Left lobe of liver (tissue), 2 donors: ENCODE data around the gene CDKN2B. TPM values are rescaled to one million over a fixed set of nuclear protein-coding genes. Genes with fewer than 3 reads are reported as not detected.
A peak's percentile ranks its signal among the peaks of the same experiment; 100 is the strongest.

Source experiments
- ATAC-seq: fragments of 200-7000 bp; cut with Tn5 transposase; one replicate; pipeline ENCODE4 v1.9.1; 2020; ENCODE audit warnings: mild to moderate bottlenecking, moderate library complexity
- DNase-seq: peaks from one replicate; pipeline ENCODE4 v3.0.0-alpha.2; 2020; ENCODE audit warnings: low spot score
- total RNA-seq: library from RNA; stranded (reverse); gene quantifications from one replicate; pipeline ENCODE4 v1.2.1, GENCODE V29; 2021
- donor health status: DM: no; HTN: no; CAD: no; lungs with moderate emphysema.
- donor health status: DM: no; HTN: yes; CAD: no.

Gene CDKN2B
- total RNA-seq, 1 donor from 2014 or later, result 0.93 TPM

GRCh38 chr9:21995666-21996398 lies 13.3 kb downstream of the CDKN2B start:
- peak; percentile 79 for ATAC-seq
- DNase-seq, result peak; percentile 63

GRCh38 chr9:21995006-21995665 lies 14.0 kb downstream of the CDKN2B start:
- DNase-seq, result peak; percentile 58
- ATAC-seq, result peak; percentile 74

DNA sequence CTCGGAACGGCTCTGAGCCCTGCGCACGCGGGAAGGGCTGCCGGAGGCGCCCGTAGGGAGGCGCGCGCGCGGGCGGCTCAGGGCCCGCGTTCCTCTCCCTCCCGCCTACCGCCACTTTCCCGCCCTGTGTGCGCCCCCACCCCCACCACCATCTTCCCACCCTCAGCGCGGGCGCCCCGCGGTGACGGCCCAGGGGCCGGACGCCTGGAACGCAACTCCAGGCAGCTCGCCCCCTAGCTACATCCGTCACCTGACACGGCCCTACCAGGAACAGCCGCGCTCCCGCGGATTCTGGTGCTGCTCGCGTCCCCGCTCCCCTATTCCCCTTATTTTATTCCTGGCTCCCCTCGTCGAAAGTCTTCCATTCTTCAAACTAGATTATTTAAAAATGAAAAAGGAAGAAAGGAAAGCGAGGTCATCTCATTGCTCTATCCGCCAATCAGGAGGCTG lies 14.5 kb downstream of the CDKN2B start, which contains the start of gene CDKN2B-AS1:
CDKN2B-AS1 (plus strand) TSS at position 236 of the 450 bp plus-strand sequence.
- DNase-seq, result no peak
- peak; percentile 71 for ATAC-seq

GRCh38 chr9:21993893-21994555 lies 15.1 kb downstream of the CDKN2B start, which contains the start of gene CDKN2A:
CDKN2A (minus strand) TSS chr9:21994392.
- DNase-seq (peak; percentile 50), ATAC-seq (peak; percentile 62)

- DNase-seq (no peak), ATAC-seq (no peak)
Measured at GRCh38 chr9:21993007-21993406, 16.1 kb downstream of the CDKN2B start.

DNA sequence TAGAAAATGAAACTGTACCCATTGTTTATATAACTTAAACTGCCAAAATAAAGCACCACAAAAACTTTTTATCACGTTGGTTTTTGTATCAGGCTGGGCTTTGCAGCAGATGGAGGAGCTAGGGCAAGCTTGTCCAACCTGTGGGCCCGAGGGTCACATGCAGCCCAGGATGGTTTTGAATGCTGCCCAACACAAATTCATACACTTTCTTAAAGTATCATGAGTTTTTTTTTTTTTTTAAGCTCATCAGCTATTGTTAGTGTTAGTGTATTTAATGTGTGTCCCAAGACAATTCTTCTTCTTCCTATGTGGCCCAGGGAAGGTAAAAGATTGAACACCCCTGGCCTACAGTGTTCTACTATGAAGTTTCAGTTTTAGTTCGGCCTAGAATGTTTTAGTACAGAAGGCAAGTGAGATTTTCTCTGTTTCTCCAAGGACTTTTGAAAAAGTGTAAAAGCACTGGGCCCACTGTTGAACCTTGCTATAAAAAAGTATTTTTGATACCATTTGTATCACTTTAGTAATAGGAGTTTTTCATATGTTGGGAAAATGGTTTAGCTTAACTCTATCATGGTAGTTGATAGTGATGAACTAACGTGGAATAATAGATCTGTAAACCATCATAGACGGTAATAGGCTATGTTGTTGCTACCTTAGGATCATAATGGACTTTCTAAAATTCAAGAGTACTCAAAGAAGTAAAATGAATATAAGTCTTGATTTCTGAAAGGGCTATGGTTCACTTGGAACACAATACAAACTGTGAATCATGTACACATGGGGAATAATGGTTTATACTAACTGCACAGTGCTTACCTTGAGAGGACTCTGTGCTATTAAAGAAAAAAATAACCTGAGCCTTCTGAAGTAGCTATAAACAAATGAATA lies 17.8 kb downstream of the CDKN2B start:
- DNase-seq (no peak), ATAC-seq (no peak)

DNA sequence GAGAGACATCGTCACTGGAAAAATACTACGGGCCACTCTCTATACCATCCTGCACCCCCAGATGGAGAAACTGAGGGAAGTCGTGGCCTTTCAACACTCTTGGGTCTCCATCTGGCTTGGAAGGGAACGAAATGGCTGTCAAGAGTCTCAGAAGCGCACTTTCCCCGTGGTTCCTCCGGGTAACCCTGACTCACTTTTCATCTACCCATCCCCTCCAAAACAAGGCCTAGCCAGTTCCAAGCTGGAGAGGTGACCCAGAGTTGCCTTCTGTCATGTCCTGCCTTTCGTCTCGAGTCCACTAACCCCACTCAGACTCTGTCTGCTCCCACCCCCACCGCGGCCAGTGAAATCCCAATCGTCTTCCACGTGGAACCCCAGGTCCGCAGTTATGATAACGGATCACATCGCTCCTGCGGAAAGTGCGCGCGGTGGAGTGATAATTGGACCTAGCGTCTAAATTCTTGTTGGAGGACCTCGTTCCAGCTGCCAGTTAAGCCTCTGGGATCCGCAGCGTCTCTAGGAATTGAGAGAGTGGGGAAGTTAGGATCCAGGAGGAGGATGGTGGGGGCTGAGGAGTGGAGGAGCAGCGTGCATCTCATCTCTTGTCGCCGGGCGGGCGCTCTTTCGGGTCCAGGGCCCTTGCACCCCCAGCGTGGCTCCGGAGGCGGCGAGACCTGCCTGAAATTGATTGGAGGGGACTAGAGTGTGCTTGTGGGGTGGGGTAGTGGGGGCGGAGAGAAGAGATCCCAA lies 19.5 kb downstream of the CDKN2B start:
- DNase-seq (no peak), ATAC-seq (no peak)

DNA sequence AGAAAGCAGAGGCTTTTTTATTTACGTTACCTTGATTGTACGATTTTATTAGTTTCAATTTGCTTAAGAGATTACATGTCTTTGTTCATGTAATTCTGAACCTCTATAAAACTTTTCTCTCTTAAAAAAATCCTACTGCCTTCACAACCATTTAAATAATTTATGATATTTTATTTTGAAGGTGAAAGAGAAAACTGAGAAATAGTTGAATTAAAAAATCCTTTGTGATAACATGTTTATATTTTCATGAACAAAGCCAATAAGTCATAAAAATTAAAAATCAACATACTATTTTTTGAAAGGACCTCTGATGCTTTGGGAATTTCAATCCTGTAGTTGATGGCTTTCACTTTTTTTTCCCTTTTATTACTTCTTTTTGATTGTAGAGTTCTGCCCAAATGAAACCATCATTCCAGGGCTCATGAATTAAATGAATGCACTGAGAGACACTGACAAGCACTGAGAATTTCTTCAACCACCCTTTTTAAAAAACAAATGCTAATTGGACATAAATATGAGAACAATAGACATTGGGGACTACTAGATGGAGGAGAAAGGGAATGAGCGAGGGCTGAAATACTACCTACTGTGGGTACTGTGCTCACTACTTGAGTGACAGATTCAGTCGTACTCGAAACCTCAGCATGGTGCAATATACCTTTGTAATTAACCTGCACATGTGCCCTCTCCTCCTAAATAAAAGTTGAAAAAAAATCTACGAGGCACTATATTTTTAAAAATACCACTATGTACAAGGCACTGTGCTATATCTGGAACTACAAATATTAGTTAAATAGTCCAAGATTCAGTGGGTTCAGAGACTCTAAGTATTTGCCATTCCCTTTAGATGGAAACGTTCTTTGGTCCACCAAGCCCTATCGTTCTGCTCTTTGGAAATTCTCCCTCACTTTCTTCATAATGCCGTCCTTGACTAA lies 20.8 kb downstream of the CDKN2B start:
- ATAC-seq (no peak), DNase-seq (no peak)

GRCh38 chr9:21985964-21986667 lies 23.0 kb downstream of the CDKN2B start:
- no peak for DNase-seq
- ATAC-seq, result no peak

DNA sequence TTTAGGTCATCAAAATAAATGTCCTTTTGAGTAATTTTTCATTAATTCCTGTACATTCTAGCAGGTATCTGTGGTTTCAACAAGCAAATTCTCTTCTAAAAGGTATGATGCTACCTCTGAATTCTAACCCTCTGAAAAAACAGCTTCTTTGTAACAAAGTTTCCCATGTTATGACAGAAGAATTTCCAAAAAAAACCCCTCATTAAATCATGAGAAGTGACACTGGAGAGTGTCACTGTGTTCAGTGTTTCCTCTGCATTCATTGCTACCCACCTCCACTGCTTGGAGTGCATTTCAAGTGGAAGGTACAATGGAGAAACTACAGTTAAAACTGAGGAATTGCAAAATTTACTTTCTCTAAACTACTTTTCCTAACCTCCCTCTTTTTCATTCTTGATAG lies 25.0 kb downstream of the CDKN2B start:
- DNase-seq, result no peak
- no peak for ATAC-seq

DNA sequence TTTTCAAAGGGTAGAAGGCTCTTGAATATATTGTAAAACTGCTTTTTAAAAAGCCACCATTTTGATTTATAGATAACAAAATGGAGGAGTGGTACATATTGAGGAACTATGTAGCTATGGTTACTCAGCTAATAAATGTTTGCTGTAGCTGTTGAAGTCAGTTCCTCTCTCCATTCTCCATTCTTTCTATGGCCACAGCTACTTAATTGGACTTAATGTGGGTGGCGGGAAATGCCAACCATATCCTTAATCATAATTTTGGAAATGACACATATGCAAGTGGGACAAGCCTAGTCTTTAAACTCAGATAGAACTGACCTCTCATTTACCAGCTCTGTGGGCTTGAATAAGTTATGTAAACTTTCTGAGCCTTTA lies 25.6 kb downstream of the CDKN2B start:
- DNase-seq (no peak), ATAC-seq (no peak)

DNA sequence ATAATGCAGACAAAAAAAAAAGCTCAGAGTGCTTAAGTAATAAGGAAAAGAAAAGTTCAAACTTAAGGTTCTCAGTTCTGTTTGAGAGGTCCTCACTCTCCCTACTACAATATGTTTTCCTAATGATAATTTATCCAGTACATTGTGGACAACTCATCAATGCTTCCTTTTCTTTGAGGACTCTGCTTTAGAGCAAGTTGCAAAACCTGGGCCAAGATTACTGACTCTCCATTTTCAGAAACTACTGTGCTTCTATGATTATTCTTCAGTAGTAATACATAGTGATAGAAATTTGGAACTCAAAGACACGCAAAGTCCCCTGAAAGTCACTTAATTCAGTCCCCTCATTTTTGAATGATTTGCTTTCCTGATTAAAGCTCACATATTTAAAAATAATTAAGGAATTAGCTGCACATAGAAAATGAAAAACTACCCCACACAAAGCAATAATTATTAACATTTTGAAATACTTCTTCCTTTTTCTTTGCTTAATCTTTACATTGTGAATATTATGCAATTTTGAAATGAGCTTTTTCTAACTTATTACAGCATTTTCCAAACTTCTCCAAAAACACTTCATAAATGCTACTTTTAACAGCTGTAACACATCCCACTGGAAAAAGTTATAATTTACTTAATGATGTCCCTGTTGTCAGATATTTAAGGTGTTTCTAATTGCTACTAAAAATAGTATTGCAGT lies 26.1 kb downstream of the CDKN2B start:
- DNase-seq (no peak), ATAC-seq (no peak)

- ATAC-seq (no peak), DNase-seq (no peak)
Measured at GRCh38 chr9:21982391-21982790, 26.7 kb downstream of the CDKN2B start.

- DNase-seq, result no peak
- no peak for ATAC-seq
Measured at GRCh38 chr9:21976334-21976875, 32.7 kb downstream of the CDKN2B start.

DNA sequence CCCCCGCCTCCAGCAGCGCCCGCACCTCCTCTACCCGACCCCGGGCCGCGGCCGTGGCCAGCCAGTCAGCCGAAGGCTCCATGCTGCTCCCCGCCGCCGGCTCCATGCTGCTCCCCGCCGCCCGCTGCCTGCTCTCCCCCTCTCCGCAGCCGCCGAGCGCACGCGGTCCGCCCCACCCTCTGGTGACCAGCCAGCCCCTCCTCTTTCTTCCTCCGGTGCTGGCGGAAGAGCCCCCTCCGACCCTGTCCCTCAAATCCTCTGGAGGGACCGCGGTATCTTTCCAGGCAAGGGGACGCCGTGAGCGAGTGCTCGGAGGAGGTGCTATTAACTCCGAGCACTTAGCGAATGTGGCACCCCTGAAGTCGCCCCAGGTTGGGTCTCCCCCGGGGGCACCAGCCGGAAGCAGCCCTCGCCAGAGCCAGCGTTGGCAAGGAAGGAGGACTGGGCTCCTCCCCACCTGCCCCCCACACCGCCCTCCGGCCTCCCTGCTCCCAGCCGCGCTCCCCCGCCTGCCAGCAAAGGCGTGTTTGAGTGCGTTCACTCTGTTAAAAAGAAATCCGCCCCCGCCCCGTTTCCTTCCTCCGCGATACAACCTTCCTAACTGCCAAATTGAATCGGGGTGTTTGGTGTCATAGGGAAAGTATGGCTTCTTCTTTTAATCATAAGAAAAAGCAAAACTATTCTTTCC lies 34.2 kb downstream of the CDKN2B start:
- DNase-seq, result no peak
- peak; percentile 79 for ATAC-seq

DNA sequence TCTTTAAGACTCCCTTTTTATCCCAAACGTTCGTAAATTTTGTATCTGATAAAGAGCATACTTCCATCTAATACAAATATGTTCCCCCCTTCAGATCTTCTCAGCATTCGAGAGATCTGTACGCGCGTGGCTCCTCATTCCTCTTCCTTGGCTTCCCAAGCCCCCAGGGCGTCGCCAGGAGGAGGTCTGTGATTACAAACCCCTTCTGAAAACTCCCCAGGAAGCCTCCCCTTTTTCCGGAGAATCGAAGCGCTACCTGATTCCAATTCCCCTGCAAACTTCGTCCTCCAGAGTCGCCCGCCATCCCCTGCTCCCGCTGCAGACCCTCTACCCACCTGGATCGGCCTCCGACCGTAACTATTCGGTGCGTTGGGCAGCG lies 34.8 kb downstream of the CDKN2B start:
- DNase-seq, result no peak
- no peak for ATAC-seq

DNA sequence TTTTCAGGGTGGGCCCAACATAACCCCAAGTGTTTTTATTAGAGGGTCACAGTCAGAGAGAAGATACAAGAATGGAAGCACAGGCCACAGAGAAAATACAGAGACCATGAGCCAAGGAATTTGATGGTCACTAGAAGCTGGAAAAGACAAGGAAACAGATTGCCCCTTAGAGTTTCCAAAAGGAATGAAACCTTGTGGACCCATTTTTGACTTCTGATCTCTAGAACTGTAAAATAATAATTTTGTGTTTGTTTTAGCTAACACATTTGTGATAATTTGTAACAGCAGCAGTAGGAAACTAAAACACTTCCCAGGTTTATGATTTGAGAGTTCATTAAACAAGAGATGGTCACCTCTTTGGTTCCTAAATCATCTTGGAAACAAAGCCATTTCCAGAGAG lies 36.7 kb downstream of the CDKN2B start:
- ATAC-seq, result no peak

More for the DNA sequence above, 36.7 kb downstream of the CDKN2B start:
- DNase-seq, result no peak
